H1 (cell line): ENCODE measurements around the gene MRPS25. TPM values are rescaled to one million over a fixed set of nuclear protein-coding genes. Genes with fewer than 3 reads are reported as not detected.

ENCODE experiments used
- CTCF ChIA-PET: fragments of 300-600 bp; sonication (Branson Sonifier 250); formaldehyde crosslinking; loops from one replicate; lab custom pipeline; 2021; ENCODE audit not compliant: partially characterized antibody; lab: Charles Lee
- POLR2A ChIA-PET: fragments of 300-600 bp; sonication (Branson Sonifier 250); formaldehyde crosslinking; loops from one replicate; lab custom pipeline; 2021; ENCODE audit warnings: inconsistent platforms; ENCODE audit not compliant: partially characterized antibody; lab: Charles Lee
- DNase-seq, 2 experiments: peaks; one replicate each; pipeline versions ENCODE4 v3.0.0 to v3.0.0-alpha.2; 2010 to 2022; ENCODE audit warnings: low spot score in 2 of 2, low read depth in 1 of 2, mixed read lengths in 1 of 2
- FAIRE-seq: peaks from 2 replicates; lab custom pipeline; 2011; peaks lifted over from hg19 to GRCh38; lab: Jason Lieb, UNC
- H2AFZ ChIP-seq: 2 replicates; pipeline ENCODE4 v1.8.1; 2012; ENCODE audit warnings: low read length, inconsistent platforms
- H2AK5ac ChIP-seq: 2 replicates; pipeline ENCODE4 v1.6.1; 2013; ENCODE audit warnings: low read depth, low read length
- H2BK120ac ChIP-seq: replicated peaks from 2 replicates; pipeline ENCODE3; 2013; ENCODE audit warnings: low read depth, low read length, inconsistent platforms
- H2BK12ac ChIP-seq: 2 replicates; pipeline ENCODE4 v1.6.1; 2013; ENCODE audit warnings: low read depth, low read length
- H2BK15ac ChIP-seq: 2 replicates; pipeline ENCODE4 v1.6.1; 2013; ENCODE audit warnings: low read length
- H2BK20ac ChIP-seq: 2 replicates; pipeline ENCODE4 v1.6.1; 2013; ENCODE audit warnings: low read length
- H2BK5ac ChIP-seq: 2 replicates; pipeline ENCODE4 v1.6.1; 2013; ENCODE audit warnings: low read depth, low read length
- H3K14ac ChIP-seq: 2 replicates; pipeline ENCODE4 v1.6.1; 2013; ENCODE audit warnings: inconsistent platforms; ENCODE audit not compliant: insufficient read length
- H3K18ac ChIP-seq: 2 replicates; pipeline ENCODE4 v1.6.1; 2013; ENCODE audit warnings: low read length; ENCODE audit errors: extremely low read depth
- H3K23ac ChIP-seq: 2 replicates; pipeline ENCODE4 v1.6.1; 2013; ENCODE audit warnings: inconsistent platforms; ENCODE audit not compliant: insufficient read length
- H3K23me2 ChIP-seq: 2 replicates; pipeline ENCODE4 v1.6.1; 2013; ENCODE audit warnings: low read depth, low read length
- H3K27ac ChIP-seq: 2 replicates; pipeline ENCODE4 v1.6.1; 2011; ENCODE audit warnings: low read depth, low read length, inconsistent platforms
- H3K27me3 ChIP-seq, 4 experiments: replicated peaks in 1 of 4; 1 replicate in 1 of 4; 2 replicates in 3 of 4; pipeline versions ENCODE4 v1.6.1 to v1.8.1; 2011 to 2013; ENCODE audit warnings: low read length in 3 of 4, mild to moderate bottlenecking in 3 of 4, inconsistent platforms in 2 of 4, mixed read lengths in 2 of 4, moderate library complexity in 1 of 4; ENCODE audit not compliant: control insufficient read depth in 3 of 4, insufficient read depth in 3 of 4; ENCODE audit errors: extremely low read depth in 1 of 4
- H3K36me3 ChIP-seq, 4 experiments: 2 replicates each; pipeline versions ENCODE4 v1.6.1 to v1.8.1; 2011 to 2013; ENCODE audit warnings: mild to moderate bottlenecking in 4 of 4, low read length in 3 of 4, moderate library complexity in 2 of 4, control low read depth in 1 of 4, inconsistent platforms in 1 of 4; ENCODE audit not compliant: insufficient read depth in 4 of 4, control insufficient read depth in 2 of 4
- H3K4ac ChIP-seq: replicated peaks from 2 replicates; pipeline ENCODE3; 2013; ENCODE audit warnings: low read length, low read depth, mixed read lengths, inconsistent platforms; ENCODE audit not compliant: insufficient read length
- H3K4me1 ChIP-seq, 4 experiments: replicated peaks in 1 of 4; 1 replicate in 1 of 4; 2 replicates in 3 of 4; pipeline versions ENCODE4 v1.6.1 to v1.8.1; 2011 to 2013; ENCODE audit warnings: low read length in 3 of 4, inconsistent platforms in 2 of 4, mixed read lengths in 1 of 4; ENCODE audit not compliant: insufficient read depth in 4 of 4, control insufficient read depth in 3 of 4
- H3K4me2 ChIP-seq, 2 experiments: 2 replicates each; pipeline versions ENCODE4 v1.6.1 to v1.8.1; 2011 to 2013; ENCODE audit warnings: low read depth in 2 of 2, low read length in 2 of 2, control low read depth in 1 of 2, inconsistent platforms in 1 of 2, mild to moderate bottlenecking in 1 of 2; ENCODE audit not compliant: insufficient read depth in 1 of 2
- H3K4me3 ChIP-seq, 4 experiments: fragments of 200-600, 300-600 bp in 1 of 4; sonication (generic), shearing (Covaris generic), sonication (Bioruptor Twin) in 1 of 4; 2 replicates each; pipeline versions ENCODE4 v1.5.1 to v1.8.1; 2011 to 2016; ENCODE audit warnings: low read length in 4 of 4, low read depth in 3 of 4, control low read depth in 2 of 4, inconsistent platforms in 2 of 4, mild to moderate bottlenecking in 2 of 4, mixed read lengths in 1 of 4, moderate library complexity in 1 of 4; ENCODE audit not compliant: insufficient read depth in 2 of 4; ENCODE audit errors: extremely low read depth in 1 of 4
- H3K56ac ChIP-seq: replicated peaks from 2 replicates; pipeline ENCODE3; 2013; ENCODE audit warnings: low read depth, mild to moderate bottlenecking, mixed read lengths, low read length, inconsistent platforms; ENCODE audit not compliant: insufficient read length
- H3K79me1 ChIP-seq: 2 replicates; pipeline ENCODE4 v1.6.1; 2013; ENCODE audit warnings: low read depth, low read length, control low read depth
- H3K79me2 ChIP-seq, 2 experiments: 2 replicates each; pipeline versions ENCODE4 v1.6.1 to v1.8.1; 2012 to 2013; ENCODE audit warnings: low read length in 2 of 2, mild to moderate bottlenecking in 2 of 2, inconsistent platforms in 1 of 2; ENCODE audit not compliant: insufficient read depth in 2 of 2, control insufficient read depth in 1 of 2
- H3K9ac ChIP-seq, 4 experiments: replicated peaks in 1 of 4; 1 replicate in 1 of 4; 2 replicates in 3 of 4; pipeline versions ENCODE4 v1.6.1 to v1.8.1; 2011 to 2013; ENCODE audit warnings: low read depth in 3 of 4, low read length in 3 of 4, control low read depth in 2 of 4, mild to moderate bottlenecking in 2 of 4, moderate library complexity in 2 of 4, inconsistent platforms in 1 of 4; ENCODE audit errors: extremely low read depth in 1 of 4
- H3K9me3 ChIP-seq, 2 experiments: 2 replicates each; pipeline versions ENCODE4 v1.6.1 to v1.8.1; 2012 to 2013; ENCODE audit warnings: mild to moderate bottlenecking in 2 of 2, moderate library complexity in 2 of 2, control low read depth in 1 of 2, inconsistent platforms in 1 of 2, low read depth in 1 of 2, low read length in 1 of 2, mixed read lengths in 1 of 2; ENCODE audit not compliant: insufficient read depth in 2 of 2
- H4K20me1 ChIP-seq, 2 experiments: replicated peaks in 1 of 2; 2 replicates each; pipeline versions ENCODE3 to v1.8.1; 2011 to 2013; ENCODE audit warnings: inconsistent platforms in 2 of 2, low read length in 2 of 2, mild to moderate bottlenecking in 1 of 2; ENCODE audit not compliant: insufficient read depth in 2 of 2, control insufficient read depth in 1 of 2
- H4K5ac ChIP-seq: 2 replicates; pipeline ENCODE4 v1.6.1; 2013; ENCODE audit warnings: low read length, low read depth, mixed read lengths, inconsistent platforms; ENCODE audit not compliant: insufficient read length
- H4K8ac ChIP-seq: 2 replicates; pipeline ENCODE4 v1.8.0; 2013; ENCODE audit warnings: mild to moderate bottlenecking, moderate library complexity, low read length, inconsistent platforms; ENCODE audit not compliant: insufficient read depth; ENCODE audit errors: extremely low read depth
- H4K91ac ChIP-seq: replicated peaks from 2 replicates; pipeline ENCODE3; 2013; ENCODE audit warnings: low read length, mixed read lengths, inconsistent platforms; ENCODE audit not compliant: insufficient read length
- CHD1 ChIP-seq: IDR thresholded peaks from 2 replicates; pipeline ENCODE4 v1.6.1; 2012; ENCODE audit warnings: low read depth, low read length, improper control_type of control experiment
- CREB1 ChIP-seq: IDR thresholded peaks from 2 replicates; pipeline ENCODE4 v1.6.1; 2012; ENCODE audit warnings: inconsistent platforms
- CTBP2 ChIP-seq: IDR thresholded peaks from 2 replicates; pipeline ENCODE4 v1.7.0; 2011; ENCODE audit warnings: borderline replicate concordance, mild to moderate bottlenecking, moderate library complexity, mixed read lengths, low read length; ENCODE audit not compliant: insufficient read depth, insufficient read length
- EP300 ChIP-seq, 2 experiments: IDR thresholded peaks; 1 replicate in 1 of 2; 2 replicates in 1 of 2; pipeline ENCODE4 v1.6.1; 2011 to 2012; ENCODE audit warnings: low read depth in 2 of 2, low read length in 2 of 2, mild to moderate bottlenecking in 2 of 2, borderline replicate concordance in 1 of 2, inconsistent platforms in 1 of 2, moderate library complexity in 1 of 2
- MAFK ChIP-seq: IDR thresholded peaks from 2 replicates; pipeline ENCODE4 v1.6.1; 2012; ENCODE audit warnings: low read depth, mild to moderate bottlenecking, improper control_type of control experiment, low read length
- PHF8 ChIP-seq: fragments of 200-600 bp; sonication (generic); conservative IDR thresholded peaks from 2 replicates; pipeline ENCODE4 v1.7.1; 2012; ENCODE audit warnings: low read depth, mild to moderate bottlenecking, inconsistent platforms, low read length, moderate library complexity
- SP1 ChIP-seq: IDR thresholded peaks from 2 replicates; pipeline ENCODE4 v1.6.1; 2011; ENCODE audit warnings: low read depth, low read length
- TAF1 ChIP-seq: IDR thresholded peaks from 2 replicates; pipeline ENCODE4 v1.6.1; 2011; ENCODE audit warnings: mild to moderate bottlenecking, low read depth, low read length
- USF2 ChIP-seq: IDR thresholded peaks from 2 replicates; pipeline ENCODE4 v1.6.1; 2011; ENCODE audit warnings: low read length, improper control_type of control experiment
- ZNF274 ChIP-seq: IDR thresholded peaks from 2 replicates; pipeline ENCODE4 v1.7.0; 2012; ENCODE audit warnings: low read length, borderline replicate concordance; ENCODE audit errors: extremely low read depth
- WGBS, 2 experiments: shearing (Covaris generic) in 1 of 2; methylation state at CpG; one replicate each; pipeline versions ENCODE4 v1.1.6 to v1.1.7; 2013 to 2015; ENCODE audit warnings: low lambda C conversion rate in 2 of 2, mixed read lengths in 2 of 2, inconsistent platforms in 1 of 2, low coverage in 1 of 2, missing lambda C conversion rate in 1 of 2; ENCODE audit not compliant: insufficient replicate concordance in 2 of 2, insufficient coverage in 1 of 2, insufficient read length in 1 of 2; ENCODE audit errors: extremely low coverage in 1 of 2, missing lambda C conversion rate in 1 of 2; 5-methylcytosine and 5-hydroxymethylcytosine counted together
- polyA plus RNA-seq, 7 experiments: library from polyadenylated mRNA; depleted of rRNA in 3 of 7; stranded (reverse) in 5 of 7; unstranded in 2 of 7; fragments of >200 nt in 5 of 7; fragments of 200-250 nt in 2 of 7; gene quantifications; 1 replicate in 5 of 7; 2 replicates in 1 of 7; 4 replicates in 1 of 7; pipeline versions ENCODE4 v1.2.1 to v1.2.3, GENCODE V29; 2011 to 2013; ENCODE audit warnings: missing spikeins in 2 of 7, mixed read lengths in 2 of 7
- total RNA-seq: library from RNA; stranded (reverse); fragmentation: NEBNext Ultra II Directional; extraction: Animal tissue kit (Norgen Biotek cat#: 25700); gene quantifications from 2 replicates; pipeline ENCODE4 v1.2.1, GENCODE V29; 2021

The MRPS25 gene
- total and polyA plus RNA-seq, 2 of the 8 experiments (the other 6 are each of a cell fraction or from before 2014, with no cell fraction given): 23.0 to 56.5 TPM

DNA sequence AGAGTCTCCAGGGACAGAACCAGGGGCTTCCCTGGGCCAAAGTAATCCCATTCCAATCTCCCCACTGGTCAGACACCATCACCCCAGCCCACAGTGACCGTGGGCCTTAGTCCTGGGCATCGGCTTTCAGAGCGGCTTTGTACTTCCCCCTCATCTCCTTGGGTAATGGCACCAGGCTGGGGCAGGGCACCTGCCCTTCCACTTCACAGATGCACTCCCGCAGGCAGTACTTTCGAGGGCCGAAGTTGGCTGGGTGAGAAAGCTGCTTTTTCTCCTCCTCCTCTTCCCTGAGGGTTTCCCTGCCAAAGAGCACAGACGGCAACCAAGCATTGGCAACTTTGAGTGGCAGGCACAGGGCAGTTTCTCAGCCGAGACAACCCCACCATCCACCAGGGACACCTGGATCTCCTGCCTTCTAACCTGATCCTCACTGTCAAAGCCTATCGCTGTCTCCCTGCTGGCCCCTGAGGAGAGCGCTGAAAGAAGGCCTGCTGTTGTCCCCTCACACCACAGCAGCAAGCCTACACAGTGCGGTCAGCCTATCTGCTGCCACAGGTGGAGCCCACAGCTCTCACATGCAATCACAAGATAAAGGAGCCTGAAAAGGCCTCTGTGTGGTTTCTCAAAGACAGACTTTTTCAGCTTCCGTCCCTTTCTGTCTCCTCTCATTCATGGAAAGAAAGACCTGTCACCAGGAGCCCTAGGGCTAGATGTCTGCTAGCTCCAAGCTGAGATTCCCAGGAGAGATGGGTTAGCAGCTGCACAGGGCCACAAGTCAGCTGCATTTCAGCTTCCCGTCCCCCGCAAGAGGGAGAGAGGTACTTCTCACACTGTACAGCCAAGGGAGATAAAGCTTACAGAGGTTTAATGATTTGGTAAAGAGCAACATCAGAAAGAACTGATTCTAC is 12.5 kb downstream of the MRPS25 start:
- no peak overlapping the region for H2BK120ac ChIP-seq
- peaks cover 4% of the 10 kb centered on the region; the same call in 1 of the 2 replicates for H3K79me1 ChIP-seq
- H2BK5ac ChIP-seq: peak overlapping the region; percentile 49; the same call in 1 of the 2 replicates
- peaks cover 23 to 27% of the 10 kb centered on the region in 2 experiments for H4K20me1 ChIP-seq
- H2BK20ac ChIP-seq: no peak overlapping the region
- no peak overlapping the region for H3K27ac ChIP-seq
- CTCF ChIA-PET: interaction anchor here (1.2 to 2.4 kb wide), 8 partner anchors 11 to 274 kb away, joined by 3 to 11 read pairs (median 5); partner anchors contain the start of gene MRPS25
- H2AFZ ChIP-seq: no peak overlapping the region
- H3K4ac ChIP-seq: no peak overlapping the region
- no peak overlapping the region for H3K4me3 ChIP-seq
- FAIRE-seq (no peak), DNase-seq (no peak)
- no peak overlapping the region for H4K8ac ChIP-seq
- no peak overlapping the region for H4K91ac ChIP-seq
- peaks cover 3 to 52% of the 10 kb centered on the region in 2 experiments; a peak in 3 of 4 replicates for H3K79me2 ChIP-seq
- no peak overlapping the region for H3K18ac ChIP-seq
- H3K14ac ChIP-seq: no peak overlapping the region
- no peaks in the 10 kb centered on the region for H3K9me3 ChIP-seq
- WGBS, 2 experiments: 87% methylated on average over 14 of the region's 14 CpGs; no CpG with 5 or more reads in 1 of the 2 experiments
- no peak overlapping the region for H4K5ac ChIP-seq
- POLR2A ChIA-PET: interaction anchor here (0.6 to 3.5 kb wide), 4 partner anchors 12 to 106 kb away, joined by 3 to 17 read pairs (median 5); partner anchors contain the start of genes MRPS25 and NR2C2
- peaks cover 10 to 53% (median 25%) of the 10 kb centered on the region in 4 experiments for H3K36me3 ChIP-seq
- H3K4me1 ChIP-seq: peaks cover 0 to 2% (median 0%) of the 10 kb centered on the region in 4 experiments; a peak in 3 of 7 replicates
- no peak overlapping the region for H2BK15ac ChIP-seq
- H2AK5ac ChIP-seq: no peak overlapping the region
- no peak overlapping the region for H3K9ac ChIP-seq
- no peak overlapping the region for H3K56ac ChIP-seq
- no peaks in the 10 kb centered on the region for H3K23me2 ChIP-seq
- H3K27me3 ChIP-seq: no peaks in the 10 kb centered on the region
- H3K23ac ChIP-seq: no peak overlapping the region
- no peak overlapping the region for H2BK12ac ChIP-seq
- H3K4me2 ChIP-seq: no peak overlapping the region
- TF ChIP-seq SP1 (no peak), EP300 (IDR thresholded peaks at IDR 0.05; ENCODE audit: borderline replicate concordance in 1 of 2, low read depth in 2 of 2, low read length in 2 of 2) (no peak), MAFK (no peak), USF2 (no peak), CHD1 (no peak), CREB1 (no peak), CTBP2 (no peak), ZNF274 (no peak), PHF8 (no peak), TAF1 (no peak)
